HG03378 (cell line): ENCODE measurements around the gene BLVRA.
"Not testable (repeated sequence)": the region's sequence is repeated elsewhere in the genome, so short reads cannot be mapped to it uniquely, and the experiment has no call there.

Source experiments
- ATAC-seq: cut with Tn5 transposase; IDR thresholded peaks from one replicate; pipeline ENCODE4 v1.9.1; 2021; ENCODE audit warnings: mild to moderate bottlenecking, moderate library complexity; ENCODE audit not compliant: unreplicated experiment

BLVRA gene

DNA sequence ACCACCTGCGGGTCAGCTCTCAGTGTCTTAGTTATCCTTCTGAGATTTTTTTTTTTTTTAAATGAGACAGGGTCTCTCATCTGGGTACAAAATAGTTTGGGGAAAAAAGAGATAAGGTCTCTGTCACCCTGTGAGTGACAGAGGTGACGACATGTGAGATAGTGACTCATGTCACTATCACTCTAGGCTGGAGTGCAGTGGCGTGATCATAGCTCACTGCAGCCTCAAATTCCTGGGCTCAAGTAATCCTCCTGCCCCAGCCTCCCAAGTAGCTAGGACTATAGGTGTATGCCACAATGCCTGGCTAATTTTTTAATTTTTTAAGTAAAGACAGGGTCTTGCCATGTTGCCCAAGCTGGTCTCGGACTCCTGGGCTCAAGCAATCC lies 10.4 kb downstream of the BLVRA start:
- ATAC-seq: no peak

- no peak for ATAC-seq
These were observed 10.8 kb downstream of the BLVRA start for GRCh38 chr7:43769281-43769680.

GRCh38 chr7:43769791-43770465 lies 11.4 kb downstream of the BLVRA start:
- ATAC-seq: no peak

DNA sequence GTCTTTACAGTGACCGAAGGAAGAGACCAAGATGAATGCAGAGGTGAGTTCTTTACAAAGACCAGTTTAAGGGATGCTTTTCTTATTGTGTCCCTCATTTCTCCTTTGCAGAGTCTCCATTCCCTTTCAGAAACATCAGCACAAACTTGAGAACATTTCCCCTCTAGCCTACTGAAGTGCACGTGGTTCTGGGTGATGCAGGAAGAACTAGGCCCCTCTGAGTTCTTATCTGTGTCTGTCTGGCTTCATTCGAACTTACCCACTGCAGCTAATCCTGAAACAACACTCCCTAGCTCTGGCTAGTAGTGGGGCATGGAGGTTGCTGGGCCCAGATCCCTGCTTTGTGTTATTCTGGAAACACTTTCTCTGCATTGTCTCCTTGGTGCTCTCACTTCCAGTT lies 12.6 kb downstream of the BLVRA start:
- no peak for ATAC-seq

- no peak for ATAC-seq
These were observed 13.1 kb downstream of the BLVRA start for GRCh38 chr7:43771573-43771972.

DNA sequence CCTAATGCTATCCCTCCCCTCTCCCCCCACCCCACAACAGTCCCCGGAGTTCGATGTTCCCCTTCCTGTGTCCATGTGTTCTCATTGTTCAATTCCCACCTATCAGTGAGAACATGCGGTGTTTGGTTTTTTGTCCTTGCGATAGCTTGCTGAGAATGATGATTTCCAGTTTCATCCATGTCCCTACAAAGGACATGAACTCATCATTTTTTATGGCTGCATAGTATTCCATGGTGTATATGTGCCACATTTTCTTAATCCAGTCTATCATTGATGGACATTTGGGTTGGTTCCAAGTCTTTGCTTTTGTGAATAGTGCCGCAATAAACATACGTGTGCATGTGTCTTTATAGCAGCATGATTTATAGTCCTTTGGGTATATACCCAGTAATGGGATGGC lies 14.8 kb downstream of the BLVRA start:
- ATAC-seq: not testable (repeated sequence)

- not testable (repeated sequence) for ATAC-seq
These were observed 16.8 kb downstream of the BLVRA start for GRCh38 chr7:43775255-43775654.

GRCh38 chr7:43778293-43779044 lies 20.0 kb downstream of the BLVRA start:
- not testable (repeated sequence) for ATAC-seq

GRCh38 chr7:43779045-43779812 lies 20.7 kb downstream of the BLVRA start:
- ATAC-seq: no peak

DNA sequence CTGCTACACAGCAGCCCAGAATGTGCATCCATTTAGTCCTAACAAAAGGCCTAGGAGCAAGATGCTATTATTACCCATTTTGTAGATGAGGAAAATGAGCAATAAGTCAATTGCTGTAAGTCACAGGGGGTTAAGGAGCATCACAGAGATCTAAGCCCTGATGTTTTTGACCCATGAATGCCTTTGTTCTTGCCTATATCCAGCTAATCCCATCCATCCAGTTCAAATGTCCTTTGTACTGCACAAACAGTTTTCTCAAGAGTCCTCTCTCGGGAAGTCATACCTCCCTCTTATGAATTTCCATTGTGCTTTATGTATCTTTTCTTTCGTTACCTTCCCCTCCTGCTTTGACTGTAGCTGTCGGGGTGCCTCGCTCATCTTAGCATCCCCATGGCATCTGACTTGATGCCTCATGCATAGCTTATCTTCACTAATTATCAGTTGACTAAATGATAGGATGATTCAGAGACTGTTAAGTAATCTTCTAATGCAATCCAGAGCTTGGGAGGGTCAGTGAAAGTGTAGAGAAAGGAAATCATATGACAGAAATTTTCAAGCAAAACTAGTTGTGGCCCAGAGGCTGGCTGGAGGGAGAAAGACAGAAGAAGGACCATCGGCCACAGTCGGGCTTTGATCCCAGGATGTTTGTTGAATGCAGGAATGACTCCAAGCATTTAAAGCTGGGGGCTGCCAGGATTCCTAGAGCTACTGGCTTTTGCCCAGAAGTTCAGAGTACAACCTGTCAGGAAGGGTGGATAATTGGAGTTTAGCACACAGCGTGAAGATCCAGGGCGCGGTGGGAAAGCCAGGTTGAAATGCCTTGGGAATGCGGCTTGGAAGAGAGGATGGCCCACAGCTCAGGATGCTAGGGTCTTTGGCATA lies 23.5 kb downstream of the BLVRA start:
- ATAC-seq: no peak

DNA sequence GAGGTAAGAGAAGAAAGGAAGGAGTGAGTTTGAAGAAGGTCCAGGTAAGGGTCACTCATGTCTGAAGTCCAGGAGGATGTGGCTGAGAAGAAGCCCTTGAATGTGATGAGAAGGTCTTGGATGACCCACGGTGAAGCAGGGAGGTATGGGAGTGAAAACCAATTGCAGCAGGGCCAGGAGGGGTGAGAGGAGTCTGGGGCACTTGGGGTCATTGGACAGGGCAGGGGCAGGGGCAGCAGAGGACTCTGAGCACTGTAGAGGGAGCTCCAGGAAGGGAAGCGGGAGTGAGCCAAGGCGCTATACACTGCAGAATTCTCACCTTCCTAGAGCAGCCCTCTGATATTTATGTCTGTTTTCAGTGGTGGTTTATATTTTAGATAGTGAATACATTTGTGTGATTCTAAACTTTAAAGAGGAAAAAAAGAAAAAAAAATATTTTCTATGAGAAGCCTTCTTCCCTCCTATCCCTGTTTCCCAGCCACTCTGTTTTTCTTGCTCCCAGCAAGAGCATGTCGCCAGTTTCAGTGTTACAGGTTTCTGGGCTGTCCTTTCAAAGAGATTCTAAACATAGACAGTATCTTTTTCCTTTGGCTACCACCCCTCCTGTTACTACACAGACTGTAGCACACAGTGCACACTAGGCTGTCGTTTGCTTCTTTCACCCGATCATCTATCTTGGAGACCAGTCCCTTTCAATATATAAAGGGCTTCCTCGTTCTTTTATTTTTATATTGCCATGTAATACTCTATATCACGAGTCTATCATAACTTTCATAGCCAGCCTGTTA lies 24.5 kb downstream of the BLVRA start:
- ATAC-seq: no peak

- no peak for ATAC-seq
These were observed 25.6 kb downstream of the BLVRA start for GRCh38 chr7:43784030-43784584.

DNA sequence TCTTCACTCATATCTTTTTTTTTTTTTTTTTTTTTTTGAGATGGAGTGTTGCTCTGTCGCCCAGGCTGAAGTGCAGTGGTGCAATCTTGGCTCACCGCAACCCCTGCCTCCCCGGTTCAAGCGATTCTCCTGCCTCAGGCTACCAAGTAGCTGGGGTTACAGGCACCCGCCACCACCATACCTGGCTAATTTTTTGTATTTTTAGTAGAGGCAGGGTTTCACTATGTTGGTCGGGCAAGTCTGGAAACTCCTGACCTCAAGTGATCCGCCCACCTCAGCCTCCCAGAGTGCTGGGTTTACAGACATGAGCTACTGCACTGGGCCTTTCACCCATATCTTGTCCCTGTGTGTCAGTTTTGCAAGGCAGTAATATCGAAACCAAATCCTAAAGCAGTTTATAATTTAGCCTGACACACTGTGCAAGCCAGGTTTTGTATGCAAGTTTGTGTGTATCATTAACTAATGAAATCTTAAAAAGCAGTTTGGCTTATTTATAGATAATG lies 26.2 kb downstream of the BLVRA start:
- ATAC-seq: peak; percentile 97

- ATAC-seq: no peak
These were observed 26.9 kb downstream of the BLVRA start for GRCh38 chr7:43785420-43785819.

DNA sequence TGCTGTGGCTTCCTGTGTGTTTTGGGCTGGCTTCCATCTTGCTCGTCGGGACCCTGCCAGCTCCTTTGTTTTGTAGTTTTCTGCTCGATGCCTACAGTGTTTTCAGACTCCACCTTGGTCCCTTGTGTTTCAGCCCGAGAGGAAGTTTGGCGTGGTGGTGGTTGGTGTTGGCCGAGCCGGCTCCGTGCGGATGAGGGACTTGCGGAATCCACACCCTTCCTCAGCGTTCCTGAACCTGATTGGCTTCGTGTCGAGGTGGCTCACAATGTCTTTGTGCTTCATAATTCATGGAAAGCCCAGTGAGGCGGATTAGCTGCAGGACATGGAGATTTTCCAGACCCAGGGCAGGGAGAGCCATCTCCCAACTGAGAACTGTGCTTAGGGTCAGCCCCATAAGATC lies 29.3 kb downstream of the BLVRA start:
- ATAC-seq: no peak

DNA sequence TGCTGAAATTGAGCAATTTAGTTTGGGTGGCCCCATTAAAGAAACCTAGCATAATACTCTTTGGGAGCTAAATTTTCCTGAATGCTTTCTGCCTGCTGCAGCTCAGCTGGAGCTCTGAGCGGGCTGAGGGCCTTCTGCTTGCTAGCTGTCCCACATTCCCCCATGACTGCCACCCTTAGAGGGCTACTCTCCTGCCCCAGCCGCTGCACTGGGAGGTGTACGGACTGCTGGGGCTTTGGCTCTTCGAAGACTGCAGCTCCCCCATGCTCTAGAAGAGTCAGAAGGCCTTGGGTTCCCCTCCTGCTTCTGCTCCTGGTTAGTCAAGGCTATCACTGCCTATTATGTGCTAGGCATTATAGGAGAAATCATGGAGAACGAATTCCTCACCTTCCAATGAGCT lies 31.5 kb downstream of the BLVRA start:
- no peak for ATAC-seq

GRCh38 chr7:43790834-43791233 lies 32.4 kb downstream of the BLVRA start:
- ATAC-seq: no peak

GRCh38 chr7:43791665-43792064 lies 33.2 kb downstream of the BLVRA start:
- no peak for ATAC-seq

DNA sequence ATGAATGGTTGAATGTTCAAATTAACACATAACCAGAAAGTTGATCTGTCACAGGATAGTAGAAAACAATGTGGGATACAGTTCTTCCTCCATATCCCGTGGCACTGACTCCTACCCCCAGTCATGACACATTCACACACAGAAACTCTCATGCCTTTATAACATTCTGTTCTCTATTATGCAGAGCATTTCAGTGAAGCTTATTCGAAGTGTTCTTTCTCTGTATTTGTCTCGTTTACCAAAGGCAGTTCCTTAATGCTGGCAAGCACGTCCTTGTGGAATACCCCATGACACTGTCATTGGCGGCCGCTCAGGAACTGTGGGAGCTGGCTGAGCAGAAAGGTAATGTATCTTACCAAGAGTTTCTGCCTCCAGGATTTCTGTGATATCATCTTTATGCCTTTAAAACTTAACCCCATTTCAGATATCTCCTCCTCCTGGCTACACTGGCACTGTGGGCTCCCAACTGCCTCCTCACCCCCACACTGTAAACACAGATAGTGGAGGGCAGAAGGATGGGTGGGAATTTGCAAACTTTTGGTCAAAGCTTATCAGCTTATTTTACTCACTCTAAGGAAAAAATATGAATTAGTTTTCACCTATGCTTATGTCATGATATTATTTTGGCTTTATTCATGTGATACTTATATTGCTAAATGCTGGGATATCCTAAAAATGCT lies 34.1 kb downstream of the BLVRA start:
- no peak for ATAC-seq
